Mesenchymal stem cell (in vitro differentiated cells and primary cell): Measurements from ENCODE around the gene SDK2.

Experiments used
- DNase-seq: peaks from one replicate; pipeline ENCODE4 v3.0.0-alpha.2; 2013
- H2AFZ ChIP-seq: one replicate; pipeline ENCODE4 v1.6.1; 2013; ENCODE audit warnings: low read depth, mild to moderate bottlenecking, control low read depth, inconsistent platforms, low read length, moderate library complexity
- H2AK5ac ChIP-seq: 2 replicates; pipeline ENCODE4 v1.6.1; 2013; ENCODE audit warnings: low read length, moderate library complexity, mild to moderate bottlenecking, inconsistent platforms; ENCODE audit not compliant: severe bottlenecking
- H2BK120ac ChIP-seq: one replicate; pipeline ENCODE4 v1.6.1; 2013; ENCODE audit warnings: low read depth, mild to moderate bottlenecking, inconsistent platforms, low read length, moderate library complexity
- H2BK12ac ChIP-seq, 2 experiments: one replicate each; pipeline ENCODE4 v1.6.1; 2013; ENCODE audit warnings: inconsistent platforms in 2 of 2, low read length in 2 of 2, mild to moderate bottlenecking in 2 of 2, moderate library complexity in 2 of 2, control low read depth in 1 of 2
- H2BK15ac ChIP-seq: one replicate; pipeline ENCODE4 v1.6.1; 2013; ENCODE audit warnings: mild to moderate bottlenecking, low read depth, inconsistent platforms; ENCODE audit not compliant: poor library complexity, severe bottlenecking
- H2BK5ac ChIP-seq: 2 replicates; pipeline ENCODE4 v1.6.1; 2013; ENCODE audit warnings: low read depth, mild to moderate bottlenecking, low read length, control low read depth, inconsistent platforms; ENCODE audit not compliant: poor library complexity, severe bottlenecking
- H3K14ac ChIP-seq, 2 experiments: one replicate each; pipeline ENCODE4 v1.6.1; 2013; ENCODE audit warnings: inconsistent platforms in 2 of 2, low read length in 2 of 2, control low read depth in 1 of 2, mild to moderate bottlenecking in 1 of 2, moderate library complexity in 1 of 2
- H3K18ac ChIP-seq, 2 experiments: one replicate each; pipeline ENCODE4 v1.6.1; 2013; ENCODE audit warnings: inconsistent platforms in 2 of 2, low read length in 2 of 2, control low read depth in 1 of 2, low read depth in 1 of 2, mild to moderate bottlenecking in 1 of 2
- H3K23ac ChIP-seq, 2 experiments: one replicate each; pipeline ENCODE4 v1.6.1; 2013; ENCODE audit warnings: inconsistent platforms in 2 of 2, low read length in 2 of 2, mild to moderate bottlenecking in 2 of 2, moderate library complexity in 2 of 2, control low read depth in 1 of 2
- H3K27ac ChIP-seq: 2 replicates; pipeline ENCODE4 v1.5.1; 2013; ENCODE audit warnings: mild to moderate bottlenecking, moderate library complexity, low read length, control low read depth, inconsistent platforms; ENCODE audit not compliant: poor library complexity, severe bottlenecking
- H3K27me3 ChIP-seq, 2 experiments: 2 replicates each; pipeline versions ENCODE4 v1.6.1 to v1.7.0; 2013; ENCODE audit warnings: low read length in 2 of 2, mild to moderate bottlenecking in 2 of 2, moderate library complexity in 2 of 2, control low read depth in 1 of 2, inconsistent platforms in 1 of 2; ENCODE audit not compliant: control insufficient read depth in 1 of 2, insufficient read depth in 1 of 2
- H3K36me3 ChIP-seq, 2 experiments: 2 replicates each; pipeline versions ENCODE4 v1.6.1 to v1.7.0; 2013; ENCODE audit warnings: low read length in 2 of 2, control low read depth in 1 of 2, inconsistent platforms in 1 of 2, low read depth in 1 of 2, mild to moderate bottlenecking in 1 of 2; ENCODE audit not compliant: insufficient read depth in 2 of 2, control insufficient read depth in 1 of 2
- H3K4ac ChIP-seq, 2 experiments: one replicate each; pipeline ENCODE4 v1.6.1; 2013; ENCODE audit warnings: inconsistent platforms in 2 of 2, low read length in 2 of 2, mild to moderate bottlenecking in 2 of 2, moderate library complexity in 2 of 2, control low read depth in 1 of 2, low read depth in 1 of 2
- H3K4me1 ChIP-seq: 2 replicates; pipeline ENCODE4 v1.6.1; 2013; ENCODE audit warnings: low read depth, low read length, control low read depth; ENCODE audit not compliant: control insufficient read depth, insufficient read depth
- H3K4me2 ChIP-seq: 2 replicates; pipeline ENCODE4 v1.6.1; 2013; ENCODE audit warnings: low read length, mild to moderate bottlenecking, inconsistent platforms; ENCODE audit not compliant: poor library complexity, severe bottlenecking
- H3K4me3 ChIP-seq, 2 experiments: 2 replicates each; pipeline versions ENCODE4 v1.5.1 to v1.7.0; 2013; ENCODE audit warnings: low read length in 2 of 2, mild to moderate bottlenecking in 2 of 2, control low read depth in 1 of 2, low read depth in 1 of 2; ENCODE audit not compliant: insufficient read depth in 1 of 2
- H3K79me1 ChIP-seq: replicated peaks from 2 replicates; pipeline ENCODE4 v1.6.1; 2013; ENCODE audit warnings: mild to moderate bottlenecking, control low read depth, low read length, inconsistent platforms; ENCODE audit not compliant: poor library complexity, severe bottlenecking
- H3K9ac ChIP-seq: 2 replicates; pipeline ENCODE4 v1.7.0; 2013; ENCODE audit warnings: mild to moderate bottlenecking, low read length, moderate library complexity
- H3K9me3 ChIP-seq: 2 replicates; pipeline ENCODE4 v1.7.0; 2013; ENCODE audit warnings: mild to moderate bottlenecking, low read length; ENCODE audit not compliant: control insufficient read depth
- H4K8ac ChIP-seq: one replicate; pipeline ENCODE4 v1.6.1; 2013; ENCODE audit warnings: inconsistent platforms, mild to moderate bottlenecking, low read length, moderate library complexity
- H4K91ac ChIP-seq: one replicate; pipeline ENCODE4 v1.6.1; 2013; ENCODE audit warnings: mild to moderate bottlenecking, low read length, inconsistent platforms
- WGBS: methylation state at CpG from one replicate; pipeline ENCODE4 v1.1.7; 2013; ENCODE audit warnings: mixed read lengths; 5-methylcytosine and 5-hydroxymethylcytosine counted together

The SDK2 gene

DNA sequence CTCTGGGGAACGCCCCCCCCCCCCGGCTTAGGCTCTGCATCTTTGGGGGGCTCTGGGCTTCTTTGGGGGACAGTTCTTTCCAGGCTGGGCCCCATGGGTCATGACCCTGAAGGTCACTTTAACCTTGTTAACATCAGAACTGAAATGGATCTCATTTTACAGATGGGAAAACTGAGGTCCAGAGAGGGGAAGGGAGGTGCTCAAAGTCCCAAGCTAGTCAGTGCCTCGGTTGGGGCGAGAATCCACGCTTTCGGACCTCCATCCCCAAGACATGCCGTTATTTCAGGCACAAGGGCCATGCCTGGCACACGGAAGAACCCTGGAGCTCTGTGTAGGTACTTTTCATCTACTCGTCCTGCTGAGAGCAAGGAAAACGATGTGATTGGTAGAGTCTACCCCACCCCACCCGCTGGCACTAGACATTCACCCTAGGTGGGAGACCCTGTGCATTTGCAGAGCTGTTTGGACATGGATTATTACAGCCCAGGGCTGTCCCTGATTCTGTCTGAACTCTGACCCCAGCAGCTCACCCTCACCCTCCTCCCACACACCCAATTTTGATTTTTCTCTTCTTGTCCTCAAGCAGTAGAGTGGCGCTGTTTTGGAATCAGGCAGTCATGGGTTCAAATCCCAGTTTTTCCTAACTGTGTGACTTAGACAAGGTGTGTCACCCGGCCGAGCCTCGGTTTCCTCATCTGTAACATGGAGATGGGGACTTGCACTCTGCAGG, 177.4 kb downstream of the SDK2 start:
- no peak for DNase-seq
- Histone ChIP-seq H3K18ac (no peak overlapping the region), H3K4me3 (no peak overlapping the region), H3K27me3 (peaks cover 14 to 53% of the 10 kb centered on the region in 2 experiments), H2AK5ac (no peak overlapping the region), H4K91ac (no peak overlapping the region), H3K27ac (no peak overlapping the region), H2BK12ac (no peak overlapping the region), H3K14ac (no peak overlapping the region), H3K23ac (no peak overlapping the region), H4K8ac (no peak overlapping the region), H3K4me1 (no peaks in the 10 kb centered on the region), H3K4me2 (no peak overlapping the region), H2AFZ (no peak overlapping the region), H3K9me3 (no peaks in the 10 kb centered on the region), H3K36me3 (no peaks in the 10 kb centered on the region), H3K9ac (no peak overlapping the region), H2BK120ac (no peak overlapping the region), H3K4ac (no peak overlapping the region), H2BK5ac (no peak overlapping the region), H2BK15ac (no peak overlapping the region), H3K79me1 (no peaks in the 10 kb centered on the region)
- 82% methylated on average over 14 of the region's 15 CpGs for whole genome bisulfite sequencing

DNA sequence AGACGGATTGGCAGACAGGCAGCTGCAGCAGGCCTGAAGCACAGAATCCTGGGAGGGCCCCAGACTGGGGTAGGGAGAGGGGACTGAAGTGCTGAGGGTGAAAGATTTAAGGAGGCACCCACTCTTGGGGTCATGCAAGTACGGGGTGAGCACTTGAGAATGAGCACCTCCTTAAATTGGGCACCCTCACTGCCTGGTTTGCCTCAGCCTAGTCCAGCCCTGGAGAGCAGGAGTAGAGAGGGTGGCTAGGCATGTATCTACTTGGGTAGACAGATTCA, 178.4 kb downstream of the SDK2 start:
- Histone ChIP-seq H2AK5ac (no peak overlapping the region), H3K79me1 (no peaks in the 10 kb centered on the region), H3K9me3 (no peaks in the 10 kb centered on the region), H4K91ac (no peak overlapping the region), H3K18ac (no peak overlapping the region), H3K14ac (no peak overlapping the region), H4K8ac (no peak overlapping the region), H2AFZ (no peak overlapping the region), H3K23ac (no peak overlapping the region), H3K4me2 (no peak overlapping the region), H3K4ac (no peak overlapping the region), H3K9ac (no peak overlapping the region), H2BK12ac (no peak overlapping the region), H3K27me3 (peaks cover 14 to 50% of the 10 kb centered on the region in 2 experiments), H2BK5ac (no peak overlapping the region), H3K4me1 (no peaks in the 10 kb centered on the region), H2BK120ac (no peak overlapping the region), H3K36me3 (no peaks in the 10 kb centered on the region), H3K27ac (no peak overlapping the region), H2BK15ac (no peak overlapping the region), H3K4me3 (no peak overlapping the region)
- WGBS, result 69% methylated on average over 2 of the region's 2 CpGs
- no peak for DNase-seq

DNA sequence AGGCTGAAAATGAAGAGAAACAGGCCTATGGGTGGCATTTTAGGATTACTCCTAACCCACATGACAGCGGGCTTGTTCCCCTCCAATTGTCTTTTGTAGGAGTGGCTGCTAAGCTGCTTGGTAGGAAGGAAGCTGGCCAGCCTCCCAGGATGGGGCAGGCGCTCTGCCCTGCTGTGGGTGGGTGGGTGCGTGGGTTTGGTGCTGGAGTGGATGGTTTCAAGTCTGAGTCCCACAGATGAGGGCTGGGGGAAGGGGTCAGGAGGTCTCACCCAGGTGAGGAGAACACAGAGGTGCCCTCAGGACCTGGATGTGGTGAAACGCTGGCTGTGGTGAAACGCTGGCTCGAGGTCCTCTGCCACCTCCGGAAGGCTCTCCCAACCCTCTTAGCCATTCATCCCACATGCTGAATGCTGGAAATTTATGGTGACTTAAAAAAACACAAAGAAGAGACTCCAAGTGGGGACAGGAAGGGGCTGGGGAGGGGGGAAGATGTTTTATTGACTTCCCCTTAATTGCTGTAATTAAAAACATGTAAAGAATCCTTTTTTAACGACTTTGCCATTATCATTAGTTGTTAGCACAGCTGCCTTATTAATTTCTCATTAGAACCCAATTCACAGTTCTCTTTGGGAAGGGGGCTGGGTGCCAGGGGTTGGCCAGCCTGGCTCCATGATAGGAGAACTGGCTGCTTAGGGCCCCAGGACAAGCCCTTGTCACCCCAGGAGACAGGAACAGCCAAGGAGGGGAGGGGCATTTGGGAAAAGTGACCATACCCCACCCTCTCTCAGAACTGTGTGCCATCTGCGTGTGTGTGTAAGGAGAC, 178.9 kb downstream of the SDK2 start:
- no peak overlapping the region for H2BK5ac ChIP-seq
- H3K27ac ChIP-seq, result no peak overlapping the region
- H3K4me3 ChIP-seq, result no peak overlapping the region
- H3K9ac ChIP-seq, result no peak overlapping the region
- 94% methylated on average over 4 of the region's 9 CpGs for WGBS
- no peak overlapping the region for H2BK15ac ChIP-seq
- no peak overlapping the region for H4K8ac ChIP-seq
- no peak overlapping the region for H3K18ac ChIP-seq
- H2BK120ac ChIP-seq, result no peak overlapping the region
- no peak overlapping the region for H2AK5ac ChIP-seq
- H3K36me3 ChIP-seq, result no peaks in the 10 kb centered on the region
- H3K4me1 ChIP-seq, result no peaks in the 10 kb centered on the region
- no peak overlapping the region for H2AFZ ChIP-seq
- no peak overlapping the region for H3K23ac ChIP-seq
- peaks cover 14 to 49% of the 10 kb centered on the region in 2 experiments for H3K27me3 ChIP-seq
- H3K14ac ChIP-seq, result no peak overlapping the region
- no peak overlapping the region for H3K4ac ChIP-seq
- no peak overlapping the region for H3K4me2 ChIP-seq
- no peak overlapping the region for H2BK12ac ChIP-seq
- no peak overlapping the region for H4K91ac ChIP-seq
- DNase-seq, result no peak
- H3K9me3 ChIP-seq, result no peaks in the 10 kb centered on the region
- H3K79me1 ChIP-seq, result no peaks in the 10 kb centered on the region

DNA sequence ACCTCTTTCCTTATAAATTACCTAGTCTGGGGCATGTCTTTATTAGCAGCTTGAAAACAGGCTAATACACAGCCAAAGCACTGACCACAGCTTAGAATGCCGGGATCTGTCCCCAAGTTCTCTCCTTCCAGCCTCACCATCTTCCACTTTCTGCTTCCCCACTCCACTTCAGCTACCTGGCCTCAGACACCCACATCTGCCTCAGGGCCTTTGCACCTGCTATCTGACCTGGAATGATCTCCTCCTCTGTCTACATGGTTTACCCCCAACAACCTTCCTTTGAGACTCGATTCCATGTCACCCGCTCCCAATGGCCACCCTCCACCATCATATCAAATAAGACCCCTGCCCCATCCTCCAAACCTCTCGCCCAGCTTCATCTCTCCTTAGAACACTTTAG, 179.8 kb downstream of the SDK2 start:
- no peaks in the 10 kb centered on the region for H3K79me1 ChIP-seq
- H2AFZ ChIP-seq, result no peak overlapping the region
- no peak overlapping the region for H2BK120ac ChIP-seq
- DNase-seq, result no peak
- no peak overlapping the region for H4K8ac ChIP-seq
- H3K9ac ChIP-seq, result no peak overlapping the region
- no peak overlapping the region for H3K27ac ChIP-seq
- H4K91ac ChIP-seq, result no peak overlapping the region
- H2BK5ac ChIP-seq, result no peak overlapping the region
- H3K4me3 ChIP-seq, result no peak overlapping the region
- no peak overlapping the region for H3K14ac ChIP-seq
- no peak overlapping the region for H2BK12ac ChIP-seq
- H3K23ac ChIP-seq, result no peak overlapping the region
- no peak overlapping the region for H3K4me2 ChIP-seq
- no peak overlapping the region for H2AK5ac ChIP-seq
- peaks cover 6% of the 10 kb centered on the region for H3K9me3 ChIP-seq
- H3K36me3 ChIP-seq, result no peaks in the 10 kb centered on the region
- no peak overlapping the region for H3K18ac ChIP-seq
- no peaks in the 10 kb centered on the region for H3K4me1 ChIP-seq
- no peak overlapping the region for H3K4ac ChIP-seq
- H2BK15ac ChIP-seq, result no peak overlapping the region
- 90% methylated on average over 4 of the region's 4 CpGs for WGBS
- peaks cover 14 to 45% of the 10 kb centered on the region in 2 experiments for H3K27me3 ChIP-seq
